Erythroblast (primary cell): ENCODE results near the gene MARCHF5.

Experiments used
- DNase-seq, 2 experiments: peaks; one replicate each; lab custom pipeline; 2025; lab: John Stamatoyannopoulos, UW
- GATA1 ChIP-seq: IDR thresholded peaks from 2 replicates; pipeline ENCODE4 v1.6.1; 2011; ENCODE audit warnings: low read depth, mild to moderate bottlenecking, control low read depth, low read length, moderate library complexity
- POLR2A ChIP-seq: IDR thresholded peaks from 2 replicates; pipeline ENCODE4 v1.6.1; 2011; ENCODE audit warnings: mild to moderate bottlenecking, low read length

Gene MARCHF5

GRCh38 chr10:92290837-92291615 lies at the start of gene MARCHF5, which contains the start of gene CPEB3:
Gene MARCHF5, plus strand, starts transcription at chr10:92291167. Its CDS starts 328 bp downstream, at chr10:92291495.
Gene CPEB3, minus strand, starts transcription at chr10:92291078. Its CDS starts 50,728 bp downstream, at chr10:92240350.
- DNase-seq: peak; percentile 96 to 98

GRCh38 chr10:92241501-92241900 lies 49.5 kb upstream of the MARCHF5 start:
- TF ChIP-seq GATA1 (no peak), POLR2A (no peak)
- no peak for DNase-seq

More at GRCh38 chr10:92290837-92291615, at the start of gene MARCHF5, which contains the start of gene CPEB3:
- TF ChIP-seq GATA1 (no peak), POLR2A (peak; percentile 84)

GRCh38 chr10:92242380-92242779 lies 48.6 kb upstream of the MARCHF5 start:
- no peak for DNase-seq
- no peak for TF ChIP-seq POLR2A
- no peak for TF ChIP-seq GATA1

- TF ChIP-seq POLR2A: no peak
- TF ChIP-seq GATA1: no peak
These were observed 47.9 kb upstream of the MARCHF5 start for GRCh38 chr10:92242910-92243671.

GRCh38 chr10:92244796-92245195 lies 46.2 kb upstream of the MARCHF5 start:
- no peak for DNase-seq
- TF ChIP-seq GATA1: no peak
- no peak for TF ChIP-seq POLR2A

More at GRCh38 chr10:92242910-92243671, 47.9 kb upstream of the MARCHF5 start:
- DNase-seq: peak; percentile 20 to 24

GRCh38 chr10:92248566-92248965 lies 42.4 kb upstream of the MARCHF5 start:
- DNase-seq: peak; percentile 6 to 63
- TF ChIP-seq GATA1 (no peak), POLR2A (no peak)

- no peak for TF ChIP-seq GATA1
- TF ChIP-seq POLR2A: no peak
- DNase-seq: no peak
These were observed 27.6 kb upstream of the MARCHF5 start for GRCh38 chr10:92263396-92263795.

GRCh38 chr10:92264249-92264648 lies 26.7 kb upstream of the MARCHF5 start:
- no peak for DNase-seq
- TF ChIP-seq POLR2A (no peak), GATA1 (no peak)

- TF ChIP-seq GATA1 (no peak), POLR2A (no peak)
- DNase-seq: no peak
These were observed 25.2 kb upstream of the MARCHF5 start for GRCh38 chr10:92265687-92266258.

- TF ChIP-seq GATA1 (no peak), POLR2A (no peak)
- DNase-seq: no peak
These were observed 23.6 kb upstream of the MARCHF5 start for GRCh38 chr10:92267343-92267742.

GRCh38 chr10:92268748-92269147 lies 22.2 kb upstream of the MARCHF5 start:
- TF ChIP-seq POLR2A (no peak), GATA1 (no peak)
- no peak for DNase-seq

GRCh38 chr10:92274071-92274470 lies 16.9 kb upstream of the MARCHF5 start:
- DNase-seq: no peak
- TF ChIP-seq GATA1: no peak
- no peak for TF ChIP-seq POLR2A

- DNase-seq: no peak
- TF ChIP-seq POLR2A (no peak), GATA1 (no peak)
These were observed 11.8 kb upstream of the MARCHF5 start for GRCh38 chr10:92278996-92279696.
